ENCODE measurements around the gene PPP2R5E.

GRCh38 chr14:63426838-63427352 is 116.3 kb downstream of the PPP2R5E start:
- TF ChIP-seq, protein P1, sequence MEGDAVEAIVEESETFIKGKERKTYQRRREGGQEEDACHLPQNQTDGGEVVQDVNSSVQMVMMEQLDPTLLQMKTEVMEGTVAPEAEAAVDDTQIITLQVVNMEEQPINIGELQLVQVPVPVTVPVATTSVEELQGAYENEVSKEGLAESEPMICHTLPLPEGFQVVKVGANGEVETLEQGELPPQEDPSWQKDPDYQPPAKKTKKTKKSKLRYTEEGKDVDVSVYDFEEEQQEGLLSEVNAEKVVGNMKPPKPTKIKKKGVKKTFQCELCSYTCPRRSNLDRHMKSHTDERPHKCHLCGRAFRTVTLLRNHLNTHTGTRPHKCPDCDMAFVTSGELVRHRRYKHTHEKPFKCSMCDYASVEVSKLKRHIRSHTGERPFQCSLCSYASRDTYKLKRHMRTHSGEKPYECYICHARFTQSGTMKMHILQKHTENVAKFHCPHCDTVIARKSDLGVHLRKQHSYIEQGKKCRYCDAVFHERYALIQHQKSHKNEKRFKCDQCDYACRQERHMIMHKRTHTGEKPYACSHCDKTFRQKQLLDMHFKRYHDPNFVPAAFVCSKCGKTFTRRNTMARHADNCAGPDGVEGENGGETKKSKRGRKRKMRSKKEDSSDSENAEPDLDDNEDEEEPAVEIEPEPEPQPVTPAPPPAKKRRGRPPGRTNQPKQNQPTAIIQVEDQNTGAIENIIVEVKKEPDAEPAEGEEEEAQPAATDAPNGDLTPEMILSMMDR (IDR thresholded peaks at IDR 0.05), result no peak
- TF ChIP-seq EZH2phosphoT487 (IDR thresholded peaks at IDR 0.05), result no peak
- no peak for TF ChIP-seq EZH2 (IDR thresholded peaks at IDR 0.05)
